K562 (cell line): ENCODE measurements around the gene BBLN. TPM values are rescaled to one million over a fixed set of nuclear protein-coding genes. Genes with fewer than 3 reads are reported as not detected.

Experiments used
- CBFB ChIP-seq: sonication (generic); formaldehyde crosslinking; IDR thresholded peaks from 2 replicates; pipeline ENCODE4 v1.4.0; 2020; ENCODE audit warnings: mild to moderate bottlenecking, missing genetic modification reagents
- CCNT2 ChIP-seq: IDR thresholded peaks from 2 replicates; pipeline ENCODE4 v1.6.1; 2011; ENCODE audit warnings: borderline replicate concordance, low read depth, mild to moderate bottlenecking, moderate library complexity, mixed read lengths, low read length; ENCODE audit not compliant: insufficient read length; ENCODE audit errors: extremely low read depth
- CEBPG ChIP-seq, 3 experiments: fragments of 200-800 bp in 1 of 3; sonication (Bioruptor generic) in 1 of 3; sonication (generic) in 1 of 3; formaldehyde crosslinking in 1 of 3; IDR thresholded peaks in 2 of 3; conservative IDR thresholded peaks in 1 of 3; 2 replicates each; pipeline versions ENCODE4 v1.6.1 to v1.8.0; 2016 to 2022; ENCODE audit warnings: missing compliant biosample characterization in 2 of 3, missing genetic modification characterization in 2 of 3, mild to moderate bottlenecking in 1 of 3, missing genetic modification reagents in 1 of 3
- E2F3 ChIP-seq: fragments of 250-450 bp; sonication (Bioruptor Pico); IDR thresholded peaks from 2 replicates; pipeline ENCODE4 v1.4.0; 2020; ENCODE audit warnings: mild to moderate bottlenecking
- FOXP1 ChIP-seq: sonication (generic); formaldehyde crosslinking; IDR thresholded peaks from 2 replicates; pipeline ENCODE4 v1.8.0; 2022; ENCODE audit warnings: mild to moderate bottlenecking, missing genetic modification reagents
- HDAC1 ChIP-seq, 2 experiments: fragments of 450-650 bp; IDR thresholded peaks; 2 replicates each; pipeline ENCODE4 v1.6.1; 2016 to 2017; ENCODE audit warnings: inconsistent platforms in 1 of 2, mild to moderate bottlenecking in 1 of 2, moderate library complexity in 1 of 2
- MTA2 ChIP-seq: fragments of 450-650 bp; IDR thresholded peaks from 2 replicates; pipeline ENCODE4 v1.6.1; 2016; ENCODE audit warnings: low read depth
- NRF1 ChIP-seq, 2 experiments: fragments of 450-650 bp; IDR thresholded peaks in 1 of 2; conservative IDR thresholded peaks in 1 of 2; 2 replicates each; pipeline ENCODE4 v1.6.1; 2014; ENCODE audit warnings: mild to moderate bottlenecking in 2 of 2
- SIN3B ChIP-seq: fragments of 450-650 bp; IDR thresholded peaks from 2 replicates; pipeline ENCODE4 v1.6.1; 2017; ENCODE audit warnings: low read depth, mild to moderate bottlenecking, moderate library complexity
- SMC3 ChIP-seq: conservative IDR thresholded peaks from 2 replicates; pipeline ENCODE4 v1.6.1; 2011; ENCODE audit warnings: low read depth, low read length, improper control_type of control experiment; ENCODE audit not compliant: insufficient read depth
- STAT5A ChIP-seq: IDR thresholded peaks from 2 replicates; pipeline ENCODE4 v1.6.1; 2012; ENCODE audit warnings: low read length, inconsistent platforms, borderline replicate concordance
- TAF15 ChIP-seq: fragments of 200-400 bp; formaldehyde crosslinking; IDR thresholded peaks from 2 replicates; pipeline ENCODE4 v1.6.1; 2017; ENCODE audit warnings: mild to moderate bottlenecking, low read depth, low read length, moderate library complexity
- TEAD2 ChIP-seq: fragments of 450-650 bp; IDR thresholded peaks from 2 replicates; pipeline ENCODE4 v1.6.1; 2016; ENCODE audit warnings: missing genetic modification characterization, control low read depth, missing compliant biosample characterization
- ZNF644 ChIP-seq: fragments of 200-800 bp; sonication (Bioruptor generic); IDR thresholded peaks from 2 replicates; pipeline ENCODE4 v1.6.1; 2016; ENCODE audit warnings: low read depth, missing genetic modification characterization, missing compliant biosample characterization
- ZNF77 ChIP-seq: fragments of 250-450 bp; sonication (Bioruptor Pico); IDR thresholded peaks from 2 replicates; pipeline ENCODE4 v1.5.0; 2020
- polyA plus RNA-seq, 8 experiments: library from polyadenylated mRNA; depleted of rRNA in 4 of 8; stranded (reverse) in 5 of 8; unstranded in 3 of 8; fragments of >200 nt; fragmentation: Nextera tagmentation in 2 of 8; fragmentation: Illumina TruSeq in 1 of 8; extraction: Ambion mirVana in 2 of 8; extraction: Trizol in 1 of 8; gene quantifications; 2 replicates each; pipeline versions ENCODE4 v1.2.1 to v1.2.3, GENCODE V29; 2011 to 2014; ENCODE audit warnings: inconsistent platforms in 1 of 8, missing spikeins in 1 of 8
- total RNA-seq, 7 experiments: library from RNA; depleted of rRNA in 6 of 7; stranded (reverse); fragments of >200 nt in 6 of 7; fragmentation: Illumina TruSeq in 2 of 7; extraction: Trizol in 2 of 7; gene quantifications; 2 replicates each; pipeline versions ENCODE4 v1.2.1 to v1.2.3, GENCODE V29; 2011 to 2021; ENCODE audit warnings: low replicate concordance in 1 of 7
- TF ChIP-seq, protein P1 (sequence below), 3 experiments: IDR thresholded peaks in 2 of 3; conservative IDR thresholded peaks in 1 of 3; 2 replicates each; pipeline ENCODE4 v1.5.1; 2011 to 2012; ENCODE audit warnings: low read length in 3 of 3, mild to moderate bottlenecking in 3 of 3, control low read depth in 2 of 3, improper control_type of control experiment in 1 of 3, inconsistent platforms in 1 of 3, low read depth in 1 of 3, mixed read lengths in 1 of 3, moderate library complexity in 1 of 3; ENCODE audit not compliant: insufficient read depth in 2 of 3
- TF ChIP-seq, protein P2 (sequence below): fragments of 250-450 bp; sonication (Bioruptor Pico); IDR thresholded peaks from 2 replicates; pipeline ENCODE4 v1.8.0; 2021; ENCODE audit warnings: borderline replicate concordance, mild to moderate bottlenecking, moderate library complexity; ENCODE audit not compliant: poor library complexity, severe bottlenecking
- TF ChIP-seq, protein P3 (sequence below): fragments of 200-800 bp; sonication (Bioruptor generic); IDR thresholded peaks from 2 replicates; pipeline ENCODE4 v1.6.1; 2016; ENCODE audit warnings: missing genetic modification characterization, missing compliant biosample characterization

The BBLN gene
- total and polyA plus RNA-seq, 9 of the 15 experiments (the other 6 are each of a cell fraction or from before 2014, with no cell fraction given): 4.2 to 331 (median 87.1) TPM

DNA sequence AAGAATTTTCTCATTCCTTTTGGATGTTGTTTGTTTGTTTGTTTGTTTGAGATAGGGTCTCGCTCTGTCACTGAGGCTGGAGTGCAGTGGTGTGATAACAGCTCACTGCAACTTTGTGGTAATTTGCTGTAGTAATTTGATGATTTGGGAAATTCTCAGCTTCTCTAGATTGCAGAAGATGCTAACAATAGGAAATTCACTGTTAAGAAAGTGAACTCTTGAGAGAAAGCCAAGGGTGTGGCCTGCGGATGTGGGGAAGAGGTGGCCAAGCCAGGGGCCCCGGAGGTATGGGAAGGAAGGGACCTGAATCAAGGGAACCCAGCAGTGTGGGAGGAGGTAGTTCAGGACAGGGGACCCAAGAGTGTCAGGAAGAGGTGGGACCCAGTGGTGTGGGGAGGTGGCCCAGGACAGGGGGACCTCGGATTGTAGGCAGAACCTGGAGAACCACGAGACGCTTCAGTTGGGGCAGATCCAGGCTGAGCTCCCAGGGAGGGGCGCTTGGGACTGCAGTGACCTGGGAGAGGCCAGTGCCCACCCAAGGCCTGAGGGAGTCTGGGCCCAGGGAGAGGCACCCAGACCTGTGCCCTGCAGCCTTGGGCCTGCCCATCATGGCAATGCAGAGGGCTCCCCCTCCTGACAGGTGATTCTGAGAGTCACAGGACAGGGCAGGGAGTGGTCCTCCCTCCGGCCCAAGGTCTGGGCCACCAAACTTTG, 16.4 kb upstream of the BBLN start (continued):
- TF ChIP-seq, protein P1, sequence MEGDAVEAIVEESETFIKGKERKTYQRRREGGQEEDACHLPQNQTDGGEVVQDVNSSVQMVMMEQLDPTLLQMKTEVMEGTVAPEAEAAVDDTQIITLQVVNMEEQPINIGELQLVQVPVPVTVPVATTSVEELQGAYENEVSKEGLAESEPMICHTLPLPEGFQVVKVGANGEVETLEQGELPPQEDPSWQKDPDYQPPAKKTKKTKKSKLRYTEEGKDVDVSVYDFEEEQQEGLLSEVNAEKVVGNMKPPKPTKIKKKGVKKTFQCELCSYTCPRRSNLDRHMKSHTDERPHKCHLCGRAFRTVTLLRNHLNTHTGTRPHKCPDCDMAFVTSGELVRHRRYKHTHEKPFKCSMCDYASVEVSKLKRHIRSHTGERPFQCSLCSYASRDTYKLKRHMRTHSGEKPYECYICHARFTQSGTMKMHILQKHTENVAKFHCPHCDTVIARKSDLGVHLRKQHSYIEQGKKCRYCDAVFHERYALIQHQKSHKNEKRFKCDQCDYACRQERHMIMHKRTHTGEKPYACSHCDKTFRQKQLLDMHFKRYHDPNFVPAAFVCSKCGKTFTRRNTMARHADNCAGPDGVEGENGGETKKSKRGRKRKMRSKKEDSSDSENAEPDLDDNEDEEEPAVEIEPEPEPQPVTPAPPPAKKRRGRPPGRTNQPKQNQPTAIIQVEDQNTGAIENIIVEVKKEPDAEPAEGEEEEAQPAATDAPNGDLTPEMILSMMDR (IDR thresholded peaks at IDR 0.05 in 2 of 3, conservative IDR thresholded peaks at IDR 0.05 in 1 of 3; ENCODE audit: insufficient read depth in 2 of 3, low read depth in 1 of 3, low read length in 3 of 3): peak in 1 of 3 experiments; percentile 19; a peak in 2 of 6 replicates
- TF ChIP-seq, protein P2, sequence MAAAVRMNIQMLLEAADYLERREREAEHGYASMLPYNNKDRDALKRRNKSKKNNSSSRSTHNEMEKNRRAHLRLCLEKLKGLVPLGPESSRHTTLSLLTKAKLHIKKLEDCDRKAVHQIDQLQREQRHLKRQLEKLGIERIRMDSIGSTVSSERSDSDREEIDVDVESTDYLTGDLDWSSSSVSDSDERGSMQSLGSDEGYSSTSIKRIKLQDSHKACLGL (CRISPR knock-in tag): no peak
- TF ChIP-seq SIN3B (no peak), E2F3 (CRISPR knock-in tag) (no peak), HDAC1 (IDR thresholded peaks at IDR 0.05) (peak in 1 of 2 experiments; percentile 22; a peak in 1 of 4 replicates), SMC3 (no peak), TEAD2 (tag) (no peak), ZNF644 (no peak), NRF1 (conservative IDR thresholded peaks at IDR 0.05 in 1 of 2, IDR thresholded peaks at IDR 0.05 in 1 of 2) (no peak), TAF15 (no peak), STAT5A (no peak), CCNT2 (no peak), ZNF77 (no peak), CBFB (CRISPR knock-in tag) (no peak), CEBPG (CRISPR knock-in tag; IDR thresholded peaks at IDR 0.05) (no peak), CEBPG (tag; conservative IDR thresholded peaks at IDR 0.05 in 1 of 2, IDR thresholded peaks at IDR 0.05 in 1 of 2) (no peak), FOXP1 (CRISPR knock-in tag) (no peak), MTA2 (peak; percentile 43; the same call in 1 of the 2 replicates)
- TF ChIP-seq, protein P3, sequence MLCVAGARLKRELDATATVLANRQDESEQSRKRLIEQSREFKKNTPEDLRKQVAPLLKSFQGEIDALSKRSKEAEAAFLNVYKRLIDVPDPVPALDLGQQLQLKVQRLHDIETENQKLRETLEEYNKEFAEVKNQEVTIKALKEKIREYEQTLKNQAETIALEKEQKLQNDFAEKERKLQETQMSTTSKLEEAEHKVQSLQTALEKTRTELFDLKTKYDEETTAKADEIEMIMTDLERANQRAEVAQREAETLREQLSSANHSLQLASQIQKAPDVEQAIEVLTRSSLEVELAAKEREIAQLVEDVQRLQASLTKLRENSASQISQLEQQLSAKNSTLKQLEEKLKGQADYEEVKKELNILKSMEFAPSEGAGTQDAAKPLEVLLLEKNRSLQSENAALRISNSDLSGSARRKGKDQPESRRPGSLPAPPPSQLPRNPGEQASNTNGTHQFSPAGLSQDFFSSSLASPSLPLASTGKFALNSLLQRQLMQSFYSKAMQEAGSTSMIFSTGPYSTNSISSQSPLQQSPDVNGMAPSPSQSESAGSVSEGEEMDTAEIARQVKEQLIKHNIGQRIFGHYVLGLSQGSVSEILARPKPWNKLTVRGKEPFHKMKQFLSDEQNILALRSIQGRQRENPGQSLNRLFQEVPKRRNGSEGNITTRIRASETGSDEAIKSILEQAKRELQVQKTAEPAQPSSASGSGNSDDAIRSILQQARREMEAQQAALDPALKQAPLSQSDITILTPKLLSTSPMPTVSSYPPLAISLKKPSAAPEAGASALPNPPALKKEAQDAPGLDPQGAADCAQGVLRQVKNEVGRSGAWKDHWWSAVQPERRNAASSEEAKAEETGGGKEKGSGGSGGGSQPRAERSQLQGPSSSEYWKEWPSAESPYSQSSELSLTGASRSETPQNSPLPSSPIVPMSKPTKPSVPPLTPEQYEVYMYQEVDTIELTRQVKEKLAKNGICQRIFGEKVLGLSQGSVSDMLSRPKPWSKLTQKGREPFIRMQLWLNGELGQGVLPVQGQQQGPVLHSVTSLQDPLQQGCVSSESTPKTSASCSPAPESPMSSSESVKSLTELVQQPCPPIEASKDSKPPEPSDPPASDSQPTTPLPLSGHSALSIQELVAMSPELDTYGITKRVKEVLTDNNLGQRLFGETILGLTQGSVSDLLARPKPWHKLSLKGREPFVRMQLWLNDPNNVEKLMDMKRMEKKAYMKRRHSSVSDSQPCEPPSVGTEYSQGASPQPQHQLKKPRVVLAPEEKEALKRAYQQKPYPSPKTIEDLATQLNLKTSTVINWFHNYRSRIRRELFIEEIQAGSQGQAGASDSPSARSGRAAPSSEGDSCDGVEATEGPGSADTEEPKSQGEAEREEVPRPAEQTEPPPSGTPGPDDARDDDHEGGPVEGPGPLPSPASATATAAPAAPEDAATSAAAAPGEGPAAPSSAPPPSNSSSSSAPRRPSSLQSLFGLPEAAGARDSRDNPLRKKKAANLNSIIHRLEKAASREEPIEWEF: no peak
